ENCODE results near the gene BTAF1. TPM values are rescaled to one million over a fixed set of nuclear protein-coding genes. Genes with fewer than 3 reads are reported as not detected.

The BTAF1 gene
- total RNA-seq (75.4 TPM), polyA plus RNA-seq (1 to 10 TPM; 7.5 to 9.6 (median 7.9) TPM)

- Mint-ChIP-seq H3K27ac (peak within 1 kb of the TSS; percentile 96 to 100 (median 99)), H3K9me3 (peaks cover 0 to 3% (median 0%) of the 10 kb centered on the region in 7 donors), H3K4me3 (peak within 1 kb of the TSS; percentile 93 to 100 (median 94)), H3K4me1 (peaks cover 24 to 52% (median 42%) of the 10 kb centered on the region in 4 donors), H3K27me3 (no peaks in the 10 kb centered on the region), H3K36me3 (peaks cover 9% of the 10 kb centered on the region)
- Histone ChIP-seq H3K27me3 (ENCODE audit: control insufficient read depth, insufficient read depth, low read length) (no peaks in the 10 kb centered on the region), H3K4me1 (ENCODE audit: control insufficient read depth, insufficient read depth, low read length, poor library complexity, severe bottlenecking) (peaks cover 29% of the 10 kb centered on the region), H3K9me3 (ENCODE audit: control insufficient read depth in 2 of 2, low read length in 2 of 2) (no peaks in the 10 kb centered on the region), H3K4me3 (ENCODE audit: low read depth, low read length) (peak within 1 kb of the TSS; percentile 95), H3K36me3 (ENCODE audit: control insufficient read depth, insufficient read depth, low read length) (no peaks in the 10 kb centered on the region), H3K27ac (ENCODE audit: insufficient read depth, low read length, poor library complexity, severe bottlenecking) (peak within 1 kb of the TSS; percentile 98)
- ATAC-seq (ENCODE audit: low read depth in 2 of 2) (peak; percentile 97), DNase-seq (peak; percentile 88 to 97 (median 92))
Observed at GRCh38 chr10:91923371-91924211, at the start of gene BTAF1. BTAF1 (plus strand) TSS chr10:91923770; CDS start chr10:91924077, 307 bp downstream.

- Histone ChIP-seq H3K36me3 (ENCODE audit: control insufficient read depth, insufficient read depth, low read length) (no peaks in the 10 kb centered on the region), H3K4me3 (ENCODE audit: low read depth, low read length) (no peak overlapping the region), H3K9me3 (ENCODE audit: control insufficient read depth in 2 of 2, low read length in 2 of 2) (no peaks in the 10 kb centered on the region), H3K4me1 (ENCODE audit: control insufficient read depth, insufficient read depth, low read length, poor library complexity, severe bottlenecking) (no peaks in the 10 kb centered on the region), H3K27ac (ENCODE audit: insufficient read depth, low read length, poor library complexity, severe bottlenecking) (no peak overlapping the region), H3K27me3 (ENCODE audit: control insufficient read depth, insufficient read depth, low read length) (no peaks in the 10 kb centered on the region)
- Mint-ChIP-seq H3K9me3 (no peaks in the 10 kb centered on the region), H3K36me3 (no peaks in the 10 kb centered on the region), H3K27me3 (peaks cover 7% of the 10 kb centered on the region), H3K4me3 (no peak overlapping the region), H3K4me1 (peaks cover 0 to 4% (median under 1%) of the 10 kb centered on the region in 4 donors), H3K27ac (peak overlapping the region in 1 of 3 donors; percentile 17)
- ATAC-seq (ENCODE audit: low read depth in 2 of 2) (no peak), DNase-seq (no peak)
Observed at GRCh38 chr10:91875156-91875555, 48.4 kb upstream of the BTAF1 start.

- no peak for ATAC-seq (ENCODE audit: low read depth in 2 of 2)
- DNase-seq = no peak
- H3K4me3 Mint-ChIP-seq = no peak overlapping the region
Observed at GRCh38 chr10:91875779-91876178, 47.8 kb upstream of the BTAF1 start.

GRCh38 chr10:91879515-91880170 lies 43.9 kb upstream of the BTAF1 start:
- peaks cover 0 to 8% (median 3%) of the 10 kb centered on the region in 7 donors for H3K9me3 Mint-ChIP-seq
- Histone ChIP-seq H3K9me3 (ENCODE audit: control insufficient read depth in 2 of 2, low read length in 2 of 2) (no peaks in the 10 kb centered on the region), H3K4me3 (ENCODE audit: low read depth, low read length) (no peak overlapping the region), H3K27ac (ENCODE audit: insufficient read depth, low read length, poor library complexity, severe bottlenecking) (no peak overlapping the region), H3K36me3 (ENCODE audit: control insufficient read depth, insufficient read depth, low read length) (no peaks in the 10 kb centered on the region), H3K4me1 (ENCODE audit: control insufficient read depth, insufficient read depth, low read length, poor library complexity, severe bottlenecking) (no peaks in the 10 kb centered on the region), H3K27me3 (ENCODE audit: control insufficient read depth, insufficient read depth, low read length) (peaks cover 3% of the 10 kb centered on the region)
- no peak for DNase-seq
- H3K4me1 Mint-ChIP-seq = no peaks in the 10 kb centered on the region
- no peak overlapping the region for H3K4me3 Mint-ChIP-seq
- H3K36me3 Mint-ChIP-seq = peaks cover 3% of the 10 kb centered on the region
- H3K27ac Mint-ChIP-seq = no peak overlapping the region
- ATAC-seq (ENCODE audit: low read depth in 2 of 2) = no peak
- peaks cover 11% of the 10 kb centered on the region for H3K27me3 Mint-ChIP-seq

More at GRCh38 chr10:91875779-91876178, 47.8 kb upstream of the BTAF1 start:
- H3K27me3 ChIP-seq (ENCODE audit: control insufficient read depth, insufficient read depth, low read length) = no peaks in the 10 kb centered on the region
- H3K27ac Mint-ChIP-seq = no peak overlapping the region
- H3K27ac ChIP-seq (ENCODE audit: insufficient read depth, low read length, poor library complexity, severe bottlenecking) = no peak overlapping the region
- no peaks in the 10 kb centered on the region for H3K36me3 ChIP-seq (ENCODE audit: control insufficient read depth, insufficient read depth, low read length)
- H3K9me3 ChIP-seq (ENCODE audit: control insufficient read depth in 2 of 2, low read length in 2 of 2) = no peaks in the 10 kb centered on the region
- peaks cover 0 to 4% (median under 1%) of the 10 kb centered on the region in 4 donors for H3K4me1 Mint-ChIP-seq
- H3K27me3 Mint-ChIP-seq = peaks cover 7% of the 10 kb centered on the region
- peaks cover 0 to 2% (median under 1%) of the 10 kb centered on the region in 7 donors for H3K9me3 Mint-ChIP-seq
- no peak overlapping the region for H3K4me3 ChIP-seq (ENCODE audit: low read depth, low read length)
- H3K36me3 Mint-ChIP-seq = no peaks in the 10 kb centered on the region
- no peaks in the 10 kb centered on the region for H3K4me1 ChIP-seq (ENCODE audit: control insufficient read depth, insufficient read depth, low read length, poor library complexity, severe bottlenecking)

- H3K27ac Mint-ChIP-seq = no peak overlapping the region
Observed at GRCh38 chr10:91880310-91880709, 43.3 kb upstream of the BTAF1 start.

GRCh38 chr10:91883549-91884444 lies 39.8 kb upstream of the BTAF1 start:
- H3K27me3 Mint-ChIP-seq = peaks cover 26% of the 10 kb centered on the region
- Histone ChIP-seq H3K9me3 (ENCODE audit: control insufficient read depth in 2 of 2, low read length in 2 of 2) (no peaks in the 10 kb centered on the region), H3K36me3 (ENCODE audit: control insufficient read depth, insufficient read depth, low read length) (no peaks in the 10 kb centered on the region), H3K4me1 (ENCODE audit: control insufficient read depth, insufficient read depth, low read length, poor library complexity, severe bottlenecking) (peaks cover 14% of the 10 kb centered on the region), H3K4me3 (ENCODE audit: low read depth, low read length) (no peak overlapping the region), H3K27ac (ENCODE audit: insufficient read depth, low read length, poor library complexity, severe bottlenecking) (no peak overlapping the region), H3K27me3 (ENCODE audit: control insufficient read depth, insufficient read depth, low read length) (peaks cover 4% of the 10 kb centered on the region)
- DNase-seq (no peak), ATAC-seq (ENCODE audit: low read depth in 2 of 2) (no peak)
- H3K27ac Mint-ChIP-seq = no peak overlapping the region
- peaks cover 0 to 8% (median 3%) of the 10 kb centered on the region in 7 donors for H3K9me3 Mint-ChIP-seq
- H3K4me3 Mint-ChIP-seq = no peak overlapping the region
- peaks cover 5 to 9% (median 6%) of the 10 kb centered on the region in 4 donors for H3K4me1 Mint-ChIP-seq
- peaks cover 3% of the 10 kb centered on the region for H3K36me3 Mint-ChIP-seq

More at GRCh38 chr10:91880310-91880709, 43.3 kb upstream of the BTAF1 start:
- peaks cover 3% of the 10 kb centered on the region for H3K36me3 Mint-ChIP-seq
- Histone ChIP-seq H3K27ac (ENCODE audit: insufficient read depth, low read length, poor library complexity, severe bottlenecking) (no peak overlapping the region), H3K4me3 (ENCODE audit: low read depth, low read length) (no peak overlapping the region), H3K36me3 (ENCODE audit: control insufficient read depth, insufficient read depth, low read length) (no peaks in the 10 kb centered on the region), H3K27me3 (ENCODE audit: control insufficient read depth, insufficient read depth, low read length) (peaks cover 3% of the 10 kb centered on the region), H3K9me3 (ENCODE audit: control insufficient read depth in 2 of 2, low read length in 2 of 2) (no peaks in the 10 kb centered on the region), H3K4me1 (ENCODE audit: control insufficient read depth, insufficient read depth, low read length, poor library complexity, severe bottlenecking) (no peaks in the 10 kb centered on the region)
- peaks cover 18% of the 10 kb centered on the region for H3K27me3 Mint-ChIP-seq
- no peak overlapping the region for H3K4me3 Mint-ChIP-seq
- DNase-seq = no peak
- H3K4me1 Mint-ChIP-seq = no peaks in the 10 kb centered on the region
- peaks cover 0 to 8% (median 3%) of the 10 kb centered on the region in 7 donors for H3K9me3 Mint-ChIP-seq
- ATAC-seq (ENCODE audit: low read depth in 2 of 2) = no peak

GRCh38 chr10:91884536-91884935 lies 39.0 kb upstream of the BTAF1 start:
- H3K9me3 Mint-ChIP-seq = peaks cover 0 to 8% (median 3%) of the 10 kb centered on the region in 7 donors
- no peaks in the 10 kb centered on the region for H3K36me3 ChIP-seq (ENCODE audit: control insufficient read depth, insufficient read depth, low read length)
- no peak overlapping the region for H3K4me3 Mint-ChIP-seq

More at GRCh38 chr10:91884536-91884935, 39.0 kb upstream of the BTAF1 start:
- Mint-ChIP-seq H3K4me1 (peaks cover 6 to 12% (median 10%) of the 10 kb centered on the region in 4 donors), H3K36me3 (peaks cover 3% of the 10 kb centered on the region), H3K27me3 (peaks cover 31% of the 10 kb centered on the region), H3K27ac (no peak overlapping the region)
- ATAC-seq (ENCODE audit: low read depth in 2 of 2) (no peak), DNase-seq (no peak)
- H3K27me3 ChIP-seq (ENCODE audit: control insufficient read depth, insufficient read depth, low read length) = peaks cover 7% of the 10 kb centered on the region
- peaks cover 14% of the 10 kb centered on the region for H3K4me1 ChIP-seq (ENCODE audit: control insufficient read depth, insufficient read depth, low read length, poor library complexity, severe bottlenecking)
- H3K9me3 ChIP-seq (ENCODE audit: control insufficient read depth in 2 of 2, low read length in 2 of 2) = no peaks in the 10 kb centered on the region
- no peak overlapping the region for H3K4me3 ChIP-seq (ENCODE audit: low read depth, low read length)
- H3K27ac ChIP-seq (ENCODE audit: insufficient read depth, low read length, poor library complexity, severe bottlenecking) = no peak overlapping the region
